OCI-LY1 (cell line): ENCODE results near the gene SHC4.

Experiments
- CTCF ChIP-seq: fragments of 200-600 bp; sonication (generic), shearing (Covaris generic); IDR thresholded peaks from 2 replicates; pipeline ENCODE4 v1.5.1; 2017; ENCODE audit warnings: mild to moderate bottlenecking, antibody characterized with exemption, low read length, moderate library complexity, mixed read lengths
- EZH2 ChIP-seq: fragments of 200-600 bp; sonication (generic), shearing (Covaris generic); IDR thresholded peaks from 2 replicates; pipeline ENCODE4 v1.8.0; 2017; ENCODE audit warnings: borderline replicate concordance, mixed run types, mild to moderate bottlenecking, antibody characterized with exemption, low read length, moderate library complexity, mixed read lengths

DNA sequence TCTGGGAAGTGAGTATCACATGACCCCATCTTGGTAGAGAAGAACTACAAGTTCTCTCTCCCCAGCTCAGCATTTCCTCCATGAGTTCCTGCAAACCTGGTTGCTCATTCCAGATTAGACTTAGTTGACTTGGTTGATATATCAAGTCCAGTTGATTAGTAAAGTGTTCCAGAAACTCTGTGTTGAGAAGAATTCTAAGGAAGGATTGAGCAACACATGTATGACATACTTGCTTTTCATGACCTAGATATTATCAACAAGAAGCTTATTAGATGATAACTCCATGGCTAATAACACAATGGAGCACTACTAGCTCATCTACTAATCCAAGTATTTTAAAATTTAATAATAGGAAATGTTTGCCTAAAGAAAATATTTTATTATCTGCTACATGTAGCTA, 92.2 kb downstream of the SHC4 start:
- TF ChIP-seq CTCF (no peak), EZH2 (no peak)
